Uterus (tissue), 2 donors: Measurements from ENCODE around the gene TRAF5.

Experiments used
- CTCF ChIP-seq, 4 experiments: fragments of 200-600 bp in 2 of 4; fragments of 450-650 bp in 2 of 4; sonication (generic) in 2 of 4; IDR thresholded peaks; one replicate each; pipeline ENCODE4 v1.5.1; 2016 to 2019; ENCODE audit warnings: antibody characterized with exemption in 4 of 4, mild to moderate bottlenecking in 2 of 4, moderate library complexity in 1 of 4
- POLR2A ChIP-seq, 2 donors: fragments of 450-650 bp; IDR thresholded peaks; one replicate each; pipeline ENCODE4 v1.6.1; 2016; ENCODE audit warnings: antibody characterized with exemption in 2 of 2, mild to moderate bottlenecking in 1 of 2, moderate library complexity in 1 of 2

- TF ChIP-seq CTCF (IDR thresholded peaks at IDR 0.05), result no peak
- no peak for TF ChIP-seq POLR2A (IDR thresholded peaks at IDR 0.05)
Observed at GRCh38 chr1:211313392-211313791, 13.2 kb upstream of the TRAF5 start.
